Measurements from ENCODE around the gene TLL1. TPM values are rescaled to one million over a fixed set of nuclear protein-coding genes. Genes with fewer than 3 reads are reported as not detected.

TLL1 gene
- polyA plus RNA-seq, 1 donor: 1.7 TPM

GRCh38 chr4:165972747-165973146, 99.7 kb downstream of the TLL1 start:
- DNase-seq: no peak

DNA sequence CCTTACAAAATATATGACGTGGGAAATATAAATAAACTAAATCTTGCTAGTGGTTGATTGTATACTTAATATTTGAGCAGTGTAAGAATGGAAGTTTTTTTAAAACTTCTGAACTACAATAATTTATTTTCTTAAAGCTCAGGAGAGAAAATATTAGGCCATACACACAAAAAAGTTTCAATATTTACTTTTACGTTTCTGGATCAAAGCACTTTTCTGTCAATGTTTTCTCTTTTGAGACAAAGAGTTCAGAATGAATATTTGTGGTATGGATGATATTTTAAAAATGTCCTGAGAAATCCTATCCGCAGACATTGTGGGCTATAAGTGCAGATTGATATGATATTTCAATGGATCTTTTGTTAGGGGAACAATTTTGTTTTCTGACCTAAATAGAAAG, 109.9 kb downstream of the TLL1 start:
- no peak for DNase-seq

DNA sequence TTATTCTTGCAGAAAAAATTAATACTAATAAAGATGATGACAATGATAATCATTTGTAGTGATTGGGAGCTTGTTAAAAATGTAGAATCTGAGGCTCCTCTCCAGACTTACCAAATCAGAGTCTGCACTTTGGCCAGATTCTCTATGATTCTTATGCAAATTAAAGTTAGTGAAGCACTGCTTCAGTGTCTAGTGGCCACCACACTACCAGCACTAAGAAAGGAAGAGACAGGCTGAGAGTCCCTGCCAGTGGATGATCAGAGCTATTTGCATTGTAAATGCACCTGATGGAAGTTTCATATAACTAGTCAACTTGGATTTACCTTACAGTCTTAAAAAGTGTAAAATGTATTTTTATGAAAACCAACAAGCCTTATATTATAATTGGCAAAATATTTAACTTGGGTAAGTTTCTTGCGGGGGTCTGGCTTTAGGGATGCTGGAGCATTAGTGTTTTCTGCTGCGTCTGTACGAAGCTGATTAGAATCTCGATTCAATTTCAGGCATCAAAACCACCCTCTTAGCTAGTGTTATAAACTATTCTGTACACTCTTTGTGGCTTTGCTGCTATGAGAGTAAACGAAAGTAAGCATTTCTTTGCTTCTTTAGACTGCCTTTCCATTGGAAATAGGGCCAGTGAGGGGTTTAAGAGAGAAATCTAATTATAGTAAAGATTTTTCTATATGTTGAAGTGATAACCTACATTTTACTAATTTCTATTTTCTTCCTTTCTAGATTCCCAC, 114.1 kb downstream of the TLL1 start:
- DNase-seq: no peak

GRCh38 chr4:165991325-165992180, 118.5 kb downstream of the TLL1 start:
- no peak for DNase-seq

GRCh38 chr4:165992283-165992682, 119.2 kb downstream of the TLL1 start:
- DNase-seq: no peak

- no peak for DNase-seq
Observed at GRCh38 chr4:165994701-165995100, 121.7 kb downstream of the TLL1 start.

DNA sequence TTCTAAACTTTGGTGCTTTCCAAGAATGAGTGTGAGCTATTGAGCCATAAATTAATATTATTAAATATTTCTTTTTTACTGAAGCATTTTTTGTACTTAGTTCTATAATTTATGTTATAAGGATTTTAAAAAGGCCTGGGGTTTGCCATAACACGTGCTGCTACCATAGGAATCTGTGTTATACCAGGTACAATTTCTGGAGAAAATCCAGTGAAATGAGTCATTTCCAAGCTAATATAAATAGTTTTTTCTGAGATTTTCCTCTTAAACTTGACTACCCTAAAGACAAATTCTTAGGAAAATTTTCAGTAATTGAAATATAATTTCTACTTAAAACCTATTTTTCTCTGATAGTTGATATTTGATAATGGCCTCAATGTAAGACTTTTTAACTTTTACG, 130.8 kb downstream of the TLL1 start:
- DNase-seq: no peak

- DNase-seq: no peak
Observed at GRCh38 chr4:166006217-166006616, 133.2 kb downstream of the TLL1 start.

GRCh38 chr4:166008510-166008909, 135.5 kb downstream of the TLL1 start:
- DNase-seq: no peak

DNA sequence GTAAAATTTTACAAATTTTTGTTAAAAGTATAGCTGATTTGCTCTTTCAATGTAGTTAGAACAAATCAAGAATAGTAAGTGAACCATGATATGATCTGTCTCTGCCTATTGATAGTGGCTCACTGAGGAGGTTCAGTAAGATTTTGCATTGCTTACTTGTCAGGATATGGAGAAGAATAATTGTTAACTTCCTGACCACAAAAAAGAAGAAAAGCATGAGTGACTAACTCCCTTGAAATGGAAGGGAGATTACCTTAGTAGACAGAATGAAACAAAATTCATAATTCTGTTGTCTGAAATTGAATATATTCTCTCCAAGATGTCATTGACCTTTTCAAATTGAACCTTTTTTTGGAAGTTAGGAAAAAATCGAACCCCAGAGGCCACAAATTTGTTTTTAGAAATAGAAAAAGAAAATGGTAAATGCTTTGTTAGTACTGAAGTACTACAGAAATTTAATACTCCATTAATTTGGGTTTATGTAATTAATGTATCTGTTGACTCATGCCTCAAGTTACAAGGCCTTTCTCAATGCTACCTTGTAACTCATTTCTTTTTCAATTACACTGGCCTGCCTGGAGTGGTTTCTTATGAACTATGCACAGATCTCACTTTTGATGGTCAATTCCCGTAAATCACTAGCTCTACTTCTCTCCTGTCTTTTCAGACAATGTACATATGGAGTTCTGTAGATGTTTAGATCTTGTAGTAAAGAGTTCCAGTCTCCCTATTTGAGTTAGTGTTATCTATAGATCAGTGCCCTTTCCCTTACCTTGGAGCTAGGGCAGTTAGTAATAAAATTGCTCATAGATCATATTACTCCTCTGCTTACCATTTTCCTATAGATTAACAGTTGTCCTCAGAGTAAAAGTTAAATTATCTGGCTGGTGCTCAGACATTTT, 139.3 kb downstream of the TLL1 start:
- no peak for DNase-seq

DNA sequence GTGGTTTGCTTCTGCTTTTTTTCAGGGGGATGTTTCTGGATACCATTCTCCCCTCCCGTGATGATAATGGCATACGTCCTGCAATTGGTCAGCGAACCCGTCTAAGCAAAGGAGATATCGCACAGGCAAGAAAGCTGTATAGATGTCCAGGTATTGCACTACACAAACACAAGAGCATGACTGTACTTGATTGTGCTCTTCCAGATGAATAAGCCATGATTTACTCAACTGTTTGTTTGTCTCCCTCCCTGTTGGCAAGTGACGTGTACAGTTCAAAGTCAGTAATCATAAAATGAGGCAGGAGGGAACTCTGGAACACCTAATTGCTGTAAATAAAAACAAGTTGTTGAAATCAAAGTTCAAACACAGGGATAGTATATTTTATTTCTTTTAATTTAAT, 141.4 kb downstream of the TLL1 start:
- no peak for DNase-seq

DNA sequence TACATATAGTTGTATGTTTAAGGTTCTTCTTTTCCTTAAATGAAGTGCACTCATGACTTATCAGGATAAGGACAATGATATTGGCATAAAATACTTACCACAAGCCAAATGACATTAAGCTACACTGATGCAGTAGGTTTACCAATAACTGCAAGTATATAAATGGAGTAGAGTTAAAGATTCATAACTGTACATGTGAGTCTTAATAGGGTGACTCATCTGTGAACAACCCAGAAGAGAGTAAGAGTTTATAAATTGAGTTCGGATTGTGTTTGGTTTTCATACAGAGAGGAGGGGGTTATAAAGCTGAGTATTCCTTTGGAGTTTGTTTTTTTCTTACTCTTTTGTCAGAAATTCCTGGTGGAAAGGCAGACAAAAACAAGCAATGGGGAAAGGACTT, 144.8 kb downstream of the TLL1 start:
- no peak for DNase-seq

- DNase-seq: no peak
Observed at GRCh38 chr4:166019441-166020220, 146.6 kb downstream of the TLL1 start.

DNA sequence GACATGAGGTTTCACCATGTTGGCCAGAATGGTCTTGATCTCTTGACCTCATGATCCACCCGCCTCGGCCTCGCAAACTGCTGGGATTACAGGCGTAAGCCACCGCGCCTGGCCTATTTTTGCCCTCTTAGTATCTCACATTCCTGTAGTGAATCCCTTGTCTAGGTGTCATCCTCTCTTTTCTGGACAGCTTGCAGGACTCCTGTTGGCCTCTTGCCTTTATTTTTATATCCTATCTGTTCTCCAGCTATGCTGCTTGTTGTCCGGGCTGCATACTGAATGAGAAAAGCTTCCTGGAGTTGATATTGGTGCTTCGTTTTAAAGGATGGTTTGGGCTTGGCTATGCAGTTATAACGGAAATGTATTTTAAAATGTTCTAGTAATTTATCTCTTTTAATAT, 148.6 kb downstream of the TLL1 start:
- no peak for DNase-seq

DNA sequence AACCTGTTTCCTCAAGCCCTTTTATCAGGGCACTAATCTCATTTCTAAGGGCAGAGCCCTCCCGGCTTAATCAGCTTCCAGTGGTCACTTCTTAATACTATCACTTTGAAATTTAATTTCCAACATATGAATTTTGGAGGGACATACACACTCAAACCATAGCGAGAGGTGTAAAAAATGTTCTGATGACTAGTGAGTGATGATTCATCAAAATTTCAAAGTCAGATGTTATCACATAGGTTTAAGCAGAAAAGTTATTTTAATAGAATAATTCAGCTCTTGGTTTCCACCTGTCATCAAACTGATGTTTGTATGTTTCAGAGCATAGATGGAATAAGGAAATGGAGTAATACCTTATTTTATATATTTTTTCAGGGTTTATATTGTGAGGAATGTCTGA, 161.9 kb downstream of the TLL1 start:
- DNase-seq: no peak

- no peak for DNase-seq
Observed at GRCh38 chr4:166039822-166040221, 166.8 kb downstream of the TLL1 start.

GRCh38 chr4:166042510-166043055, 169.5 kb downstream of the TLL1 start:
- no peak for DNase-seq

DNA sequence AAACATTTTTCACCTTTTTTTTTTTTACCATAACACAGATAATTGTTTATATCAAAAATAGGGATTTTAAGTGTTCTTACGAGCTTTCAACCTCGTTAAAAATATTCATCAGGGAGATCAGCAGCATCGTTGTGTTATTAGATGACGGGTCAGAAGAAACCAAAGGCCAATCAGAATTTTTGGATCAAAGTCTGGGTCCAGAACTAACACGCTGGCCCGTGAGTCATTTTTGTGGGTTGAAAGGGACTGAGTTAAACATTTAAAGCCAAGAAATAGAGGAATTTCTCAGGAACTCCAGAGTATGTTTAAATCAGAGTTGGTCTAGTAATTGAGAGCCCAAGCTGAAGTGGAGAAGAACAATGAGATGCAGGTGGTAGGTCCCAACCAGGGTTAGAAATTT, 170.8 kb downstream of the TLL1 start:
- no peak for DNase-seq

- DNase-seq: no peak
Observed at GRCh38 chr4:166044871-166045270, 171.8 kb downstream of the TLL1 start.

DNA sequence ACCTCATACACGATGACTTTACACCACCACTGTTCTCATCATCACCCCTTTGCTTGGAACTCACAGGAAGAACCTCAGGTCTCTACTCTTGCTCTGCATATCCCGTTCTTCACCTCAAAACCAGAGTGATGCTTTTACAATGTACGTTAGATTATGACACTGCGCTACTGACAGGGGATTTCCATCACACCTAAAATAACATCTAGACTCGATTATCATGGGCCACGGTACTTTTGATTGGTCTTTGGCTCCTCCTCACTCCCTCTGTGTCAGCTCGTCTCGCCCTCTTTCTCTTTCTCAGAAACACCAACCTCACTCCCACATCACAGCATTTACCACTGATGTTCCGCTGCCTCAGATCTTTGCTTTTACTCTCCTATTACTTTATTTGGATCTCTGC, 172.4 kb downstream of the TLL1 start:
- no peak for DNase-seq

DNA sequence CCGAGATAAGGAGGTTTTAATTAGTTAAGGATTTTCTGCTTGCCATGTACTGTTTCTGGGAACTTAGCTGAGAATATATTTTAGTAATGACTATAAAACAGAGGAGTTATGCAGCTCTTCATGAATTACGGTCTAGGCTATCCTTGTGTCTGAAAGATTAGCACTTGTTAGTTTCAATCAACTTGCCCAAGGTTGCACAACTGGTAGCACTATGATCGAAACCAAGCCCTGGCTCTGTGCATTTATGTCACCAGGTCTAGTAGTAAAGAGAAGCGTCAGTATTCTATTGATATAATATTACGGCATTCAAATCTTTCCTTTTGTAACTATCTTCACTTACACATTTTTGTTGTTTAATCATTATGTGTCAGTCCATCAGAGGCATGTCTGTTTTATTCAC, 176.0 kb downstream of the TLL1 start:
- DNase-seq: no peak

DNA sequence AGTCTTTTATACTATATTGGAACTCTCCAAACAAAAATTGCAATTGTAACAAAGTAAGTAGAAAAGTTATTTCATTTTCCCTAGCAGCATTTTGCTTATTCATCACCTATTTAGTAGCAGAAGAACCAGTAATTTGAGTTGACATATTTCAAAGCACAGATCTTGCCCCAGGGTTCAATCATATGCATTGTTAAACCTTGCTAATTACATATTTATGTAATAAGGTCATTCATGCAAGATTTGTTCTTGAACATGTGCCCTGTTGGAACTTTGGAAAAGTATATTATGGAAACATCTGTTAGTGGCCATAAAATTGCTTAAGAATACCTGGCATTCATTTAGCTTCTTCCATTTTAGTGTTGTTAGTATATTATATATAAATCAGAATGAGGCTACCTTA, 191.7 kb downstream of the TLL1 start:
- peak; percentile 23 for DNase-seq

All from hindlimb muscle (tissue), 1 donor.